HepG2 (cell line): ENCODE results near the gene JADE3.

Experiments
- CTCF ChIP-seq: sonication (generic); formaldehyde crosslinking; IDR thresholded peaks from 2 replicates; pipeline ENCODE4 v1.5.0; 2020; ENCODE audit warnings: mild to moderate bottlenecking, missing genetic modification reagents, moderate library complexity
- EZH2 ChIP-seq: conservative IDR thresholded peaks from 2 replicates; pipeline ENCODE4 v1.6.1; 2012; ENCODE audit warnings: mild to moderate bottlenecking, low read depth, low read length, moderate library complexity
- FOSL1 ChIP-seq: sonication (generic); formaldehyde crosslinking; IDR thresholded peaks from 2 replicates; pipeline ENCODE4 v1.9.0; 2021; ENCODE audit warnings: missing genetic modification reagents, borderline replicate concordance
- KLF9 ChIP-seq: IDR thresholded peaks from 2 replicates; pipeline ENCODE4 v1.6.1; 2016; ENCODE audit warnings: low read depth
- ZNF713 ChIP-seq: sonication (generic); formaldehyde crosslinking; IDR thresholded peaks from 2 replicates; pipeline ENCODE4 v1.4.0; 2020; ENCODE audit warnings: mild to moderate bottlenecking, missing genetic modification reagents

GRCh38 chrX:46920235-46920634 is 8.0 kb downstream of the JADE3 start:
- no peak for TF ChIP-seq CTCF (CRISPR knock-in tag)
- no peak for TF ChIP-seq KLF9
- TF ChIP-seq ZNF713 (CRISPR knock-in tag): no peak
- no peak for TF ChIP-seq EZH2
- TF ChIP-seq FOSL1 (CRISPR knock-in tag): no peak
